Measurements from ENCODE around the gene NAP1L4. TPM values are rescaled to one million over a fixed set of nuclear protein-coding genes. Genes with fewer than 3 reads are reported as not detected.

Gene NAP1L4
- total RNA-seq, 6 experiments from 2014 or later: 37.6 to 76.0 (median 56.9) TPM

DNA sequence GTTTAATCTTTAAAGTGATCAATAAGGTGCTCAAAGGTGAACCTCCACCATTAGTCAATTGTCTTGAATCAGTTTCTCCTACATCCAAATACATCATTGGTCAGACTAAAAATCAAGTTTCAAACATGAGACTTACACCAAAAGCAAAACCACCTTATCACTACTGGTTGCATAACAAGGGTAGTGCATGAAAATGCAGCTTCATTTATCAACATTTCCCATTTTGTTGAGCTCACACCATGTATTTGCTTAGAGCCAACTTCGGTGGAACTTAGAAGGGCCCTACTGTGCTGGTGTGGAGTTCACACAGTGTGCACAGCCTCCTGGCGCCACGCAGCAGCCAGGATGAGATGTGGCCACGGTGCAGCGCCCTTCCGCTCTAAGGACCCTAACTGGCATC lies 39.8 kb downstream of the NAP1L4 start:
- intact Hi-C loops (cut with DNase I): no loop called here
- Histone ChIP-seq H3K4me3 (no peak overlapping the region), H3K36me3 (peaks cover 0 to 89% (median 43%) of the 10 kb centered on the region in 4 donors), H3K27ac (no peak overlapping the region), H3K4me1 (no peaks in the 10 kb centered on the region), H3K9me3 (no peaks in the 10 kb centered on the region), H3K27me3 (no peaks in the 10 kb centered on the region)
- TF ChIP-seq, protein P1, sequence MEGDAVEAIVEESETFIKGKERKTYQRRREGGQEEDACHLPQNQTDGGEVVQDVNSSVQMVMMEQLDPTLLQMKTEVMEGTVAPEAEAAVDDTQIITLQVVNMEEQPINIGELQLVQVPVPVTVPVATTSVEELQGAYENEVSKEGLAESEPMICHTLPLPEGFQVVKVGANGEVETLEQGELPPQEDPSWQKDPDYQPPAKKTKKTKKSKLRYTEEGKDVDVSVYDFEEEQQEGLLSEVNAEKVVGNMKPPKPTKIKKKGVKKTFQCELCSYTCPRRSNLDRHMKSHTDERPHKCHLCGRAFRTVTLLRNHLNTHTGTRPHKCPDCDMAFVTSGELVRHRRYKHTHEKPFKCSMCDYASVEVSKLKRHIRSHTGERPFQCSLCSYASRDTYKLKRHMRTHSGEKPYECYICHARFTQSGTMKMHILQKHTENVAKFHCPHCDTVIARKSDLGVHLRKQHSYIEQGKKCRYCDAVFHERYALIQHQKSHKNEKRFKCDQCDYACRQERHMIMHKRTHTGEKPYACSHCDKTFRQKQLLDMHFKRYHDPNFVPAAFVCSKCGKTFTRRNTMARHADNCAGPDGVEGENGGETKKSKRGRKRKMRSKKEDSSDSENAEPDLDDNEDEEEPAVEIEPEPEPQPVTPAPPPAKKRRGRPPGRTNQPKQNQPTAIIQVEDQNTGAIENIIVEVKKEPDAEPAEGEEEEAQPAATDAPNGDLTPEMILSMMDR (IDR thresholded peaks at IDR 0.05): no peak
- TF ChIP-seq POLR2A (IDR thresholded peaks at IDR 0.05): no peak
- no peak for ATAC-seq
- DNase-seq: no peak
- 33% methylated on average over 3 of the region's 6 CpGs for WGBS (ENCODE audit: insufficient coverage, low coverage, low lambda C conversion rate, missing lambda C conversion rate)

DNA sequence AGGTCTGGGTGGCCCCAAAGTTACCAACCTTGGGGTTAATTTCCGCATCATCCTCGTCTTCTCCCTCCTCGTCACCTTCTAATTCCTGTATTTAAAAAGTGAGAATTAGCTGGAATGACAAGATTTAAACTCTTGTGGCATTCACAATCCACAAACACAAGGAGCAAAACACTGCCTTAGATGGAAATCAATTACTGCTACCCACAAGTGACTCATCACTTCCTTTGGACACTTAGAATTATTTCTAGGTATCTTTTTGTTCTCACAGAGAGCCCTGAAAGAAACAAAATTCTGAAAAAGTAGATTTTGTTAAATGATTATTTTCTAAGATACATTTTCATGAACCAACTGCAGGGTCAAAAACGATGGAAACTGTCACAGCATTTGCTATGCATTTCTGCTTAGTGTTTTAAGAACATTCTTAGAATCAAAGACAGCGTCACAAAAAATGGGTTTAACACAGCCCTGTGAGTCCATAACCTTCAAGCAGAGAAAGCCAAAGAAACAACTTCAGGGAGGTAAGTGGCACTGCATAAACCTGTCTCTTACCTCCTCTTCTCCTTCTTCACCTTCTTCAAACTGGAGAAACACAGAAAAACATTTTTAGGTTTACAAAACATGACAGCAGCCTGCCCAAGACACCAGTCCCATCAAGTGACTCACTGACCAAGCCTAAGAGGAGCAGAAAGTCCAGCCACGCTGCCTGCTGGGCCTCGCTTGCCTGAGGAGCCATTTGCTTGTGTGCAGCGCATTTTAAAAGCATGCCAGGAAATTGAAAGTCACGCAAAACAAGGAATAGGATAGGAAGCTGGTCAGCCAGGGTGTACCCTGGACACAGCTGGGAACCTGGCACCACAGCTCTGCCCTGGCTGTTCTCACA lies 40.7 kb downstream of the NAP1L4 start:
- Histone ChIP-seq H3K36me3 (peaks cover 0 to 81% (median 39%) of the 10 kb centered on the region in 4 donors), H3K4me1 (no peaks in the 10 kb centered on the region), H3K27me3 (no peaks in the 10 kb centered on the region), H3K27ac (no peak overlapping the region), H3K9me3 (no peaks in the 10 kb centered on the region), H3K4me3 (no peak overlapping the region)
- intact Hi-C loops (cut with DNase I): no loop called here
- 72% methylated on average over 9 of the region's 9 CpGs for WGBS (ENCODE audit: insufficient coverage, low coverage, low lambda C conversion rate, missing lambda C conversion rate)
- ATAC-seq: no peak
- TF ChIP-seq, protein P1 (IDR thresholded peaks at IDR 0.05): no peak
- no peak for TF ChIP-seq POLR2A (IDR thresholded peaks at IDR 0.05)
- no peak for DNase-seq

DNA sequence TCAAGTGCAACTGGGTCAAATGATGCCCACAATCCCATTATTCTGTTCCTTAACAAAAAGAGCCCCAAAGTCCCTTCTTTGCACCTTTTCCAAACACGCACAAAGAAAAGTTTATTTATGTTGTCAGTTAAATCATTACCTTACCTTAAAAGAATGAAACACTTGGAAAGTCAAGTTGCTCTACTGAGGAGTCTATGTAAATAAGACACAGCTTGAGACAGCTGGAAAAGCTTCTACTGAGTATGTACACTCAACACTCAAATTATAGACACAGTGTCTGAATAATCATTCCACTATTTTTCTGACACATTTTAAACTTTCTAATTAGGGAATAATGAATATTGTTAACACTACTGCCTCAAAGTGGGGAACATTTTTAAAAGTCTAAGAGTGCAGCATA lies 41.3 kb downstream of the NAP1L4 start:
- no peak for ATAC-seq
- intact Hi-C loops (cut with DNase I): no loop called here
- 78% methylated on average over 1 of the region's 1 CpG for WGBS (ENCODE audit: insufficient coverage, low coverage, low lambda C conversion rate, missing lambda C conversion rate)
- no peak for TF ChIP-seq POLR2A (IDR thresholded peaks at IDR 0.05)
- TF ChIP-seq, protein P1 (IDR thresholded peaks at IDR 0.05): no peak
- H3K4me3 ChIP-seq: no peak overlapping the region
- no peak for DNase-seq
- H3K27me3 ChIP-seq: no peaks in the 10 kb centered on the region
- H3K9me3 ChIP-seq: no peaks in the 10 kb centered on the region
- no peak overlapping the region for H3K27ac ChIP-seq
- H3K4me1 ChIP-seq: peaks cover 0 to 5% (median 1%) of the 10 kb centered on the region in 4 donors
- peaks cover 0 to 74% (median 35%) of the 10 kb centered on the region in 4 donors for H3K36me3 ChIP-seq

DNA sequence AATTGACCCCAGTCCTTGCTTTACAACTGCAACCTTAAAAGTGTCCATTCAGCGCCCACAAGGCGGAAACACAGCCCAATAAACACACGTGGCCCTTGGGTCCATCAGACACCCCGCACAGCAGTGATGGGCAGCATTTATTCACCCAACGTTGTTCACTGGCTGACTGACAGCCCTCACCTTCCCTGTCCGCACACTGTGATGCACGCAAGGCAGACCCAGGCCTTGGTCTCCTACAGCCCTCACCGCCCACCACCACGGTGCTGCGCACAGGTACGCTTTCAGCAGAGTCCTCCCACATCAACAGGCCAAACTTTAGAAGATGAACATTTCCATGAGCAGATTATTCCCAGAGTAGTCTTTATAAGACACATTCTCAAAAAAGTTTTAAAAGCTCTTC lies 42.2 kb downstream of the NAP1L4 start:
- no peaks in the 10 kb centered on the region for H3K9me3 ChIP-seq
- 90% methylated on average over 2 of the region's 11 CpGs for WGBS (ENCODE audit: insufficient coverage, low coverage, low lambda C conversion rate, missing lambda C conversion rate)
- ATAC-seq (no peak), DNase-seq (no peak)
- intact Hi-C loops (cut with DNase I): no loop called here
- H3K27me3 ChIP-seq: no peaks in the 10 kb centered on the region
- peaks cover 0 to 9% (median 4%) of the 10 kb centered on the region in 4 donors for H3K4me1 ChIP-seq
- no peak for TF ChIP-seq POLR2A (IDR thresholded peaks at IDR 0.05)
- TF ChIP-seq, protein P1 (IDR thresholded peaks at IDR 0.05): no peak
- H3K36me3 ChIP-seq: peaks cover 0 to 65% (median 28%) of the 10 kb centered on the region in 4 donors
- no peak overlapping the region for H3K27ac ChIP-seq
- no peak overlapping the region for H3K4me3 ChIP-seq

Data from right lobe of liver (tissue), 6 donors.